Fibroblast of skin of scalp (primary cell): ENCODE results near the gene OPN1LW.
"Not testable (repeated sequence)": the region's sequence is repeated elsewhere in the genome, so short reads cannot be mapped to it uniquely, and the experiment has no call there.

ENCODE experiments used
- DNase-seq: peaks from one replicate; pipeline ENCODE4 v3.0.0-alpha.2; 2013

The OPN1LW gene

DNA sequence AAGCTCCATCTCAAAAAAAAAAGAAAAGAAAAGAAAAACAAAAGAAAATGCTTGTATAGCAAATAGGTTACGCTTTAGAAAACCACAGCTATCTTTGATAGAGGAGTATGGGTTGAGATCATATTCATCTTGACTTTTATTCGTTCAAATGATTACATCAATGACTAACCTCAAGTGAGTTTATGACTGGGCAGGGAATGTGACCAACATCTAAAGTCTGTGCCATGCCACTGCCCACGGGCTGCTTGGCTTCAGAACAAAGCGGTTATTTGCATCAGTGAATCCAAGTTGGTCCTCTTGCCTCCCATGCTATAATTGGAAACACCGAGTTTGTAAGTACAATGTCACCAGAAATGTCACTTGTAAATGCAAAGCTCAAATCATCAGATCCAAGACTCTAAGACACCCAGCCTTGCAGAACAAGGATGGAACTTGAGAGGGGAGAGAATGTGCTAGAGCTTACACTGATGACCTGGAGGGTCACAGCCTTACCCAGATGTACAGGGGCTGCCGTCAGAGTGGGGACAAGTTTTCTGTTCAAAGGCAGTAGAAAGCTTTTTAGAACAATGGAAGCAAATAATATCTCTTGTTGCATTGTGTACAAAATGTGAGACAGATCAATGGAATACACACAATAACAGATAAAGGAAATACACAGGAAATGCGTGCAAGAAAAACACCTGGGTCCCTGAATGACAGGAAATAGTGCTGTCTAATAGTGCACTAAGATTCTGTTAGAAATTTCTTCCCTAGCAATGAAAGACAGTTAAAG, 8.4 kb upstream of the OPN1LW start:
- DNase-seq, result no peak

- peak; percentile 54 for DNase-seq
Observed at GRCh38 chrX:154136627-154137161, 7.3 kb upstream of the OPN1LW start.

DNA sequence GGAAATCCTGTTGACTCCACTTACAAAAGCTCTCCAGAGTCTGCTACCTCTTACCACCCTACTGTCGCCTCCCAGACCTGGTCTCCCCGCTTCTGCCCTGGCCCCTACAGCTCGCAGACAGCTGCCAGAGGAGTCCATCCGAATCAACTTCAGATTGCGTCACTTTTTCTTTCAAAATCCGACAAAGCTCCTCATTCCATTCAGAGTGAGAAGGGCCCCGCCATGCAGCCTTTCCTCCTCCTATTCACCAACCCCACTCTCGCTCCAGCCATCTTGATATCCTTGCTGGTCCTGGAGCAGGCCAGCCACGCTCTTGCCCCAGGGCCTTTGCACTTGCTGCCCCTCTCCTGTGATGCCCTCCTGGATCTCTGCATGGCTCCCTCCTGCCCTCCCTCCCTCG, 5.2 kb upstream of the OPN1LW start:
- no peak for DNase-seq

DNA sequence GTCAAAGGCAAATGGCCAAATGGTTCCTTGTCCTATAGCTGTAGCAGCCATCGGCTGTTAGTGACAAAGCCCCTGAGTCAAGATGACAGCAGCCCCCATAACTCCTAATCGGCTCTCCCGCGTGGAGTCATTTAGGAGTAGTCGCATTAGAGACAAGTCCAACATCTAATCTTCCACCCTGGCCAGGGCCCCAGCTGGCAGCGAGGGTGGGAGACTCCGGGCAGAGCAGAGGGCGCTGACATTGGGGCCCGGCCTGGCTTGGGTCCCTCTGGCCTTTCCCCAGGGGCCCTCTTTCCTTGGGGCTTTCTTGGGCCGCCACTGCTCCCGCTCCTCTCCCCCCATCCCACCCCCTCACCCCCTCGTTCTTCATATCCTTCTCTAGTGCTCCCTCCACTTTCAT, 3.8 kb upstream of the OPN1LW start:
- DNase-seq, result no peak

- no peak for DNase-seq
Observed at GRCh38 chrX:154140742-154141141, 3.3 kb upstream of the OPN1LW start.

DNA sequence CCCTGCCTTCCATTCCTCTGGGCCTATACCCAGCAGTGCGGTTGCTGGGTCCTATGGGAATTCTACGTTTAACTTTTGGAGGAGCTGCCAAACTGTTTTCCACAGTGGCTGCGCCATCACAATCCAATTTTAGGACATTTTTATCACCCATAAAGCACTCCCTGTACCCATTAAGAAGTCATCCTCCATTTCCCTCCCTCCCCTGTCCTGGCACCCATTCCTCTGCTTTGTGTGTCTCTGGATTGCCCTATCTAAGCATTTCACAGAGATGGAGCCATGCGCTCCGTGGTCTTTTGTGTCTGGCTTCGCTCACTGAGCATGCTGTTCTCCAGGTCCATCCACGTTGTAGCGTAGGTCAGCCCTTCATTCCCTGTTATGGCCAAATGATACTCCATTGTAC, 1.7 kb upstream of the OPN1LW start:
- no peak for DNase-seq

- no peak for DNase-seq
Observed at GRCh38 chrX:154142950-154143745, 895 bp upstream of the OPN1LW start.

DNA sequence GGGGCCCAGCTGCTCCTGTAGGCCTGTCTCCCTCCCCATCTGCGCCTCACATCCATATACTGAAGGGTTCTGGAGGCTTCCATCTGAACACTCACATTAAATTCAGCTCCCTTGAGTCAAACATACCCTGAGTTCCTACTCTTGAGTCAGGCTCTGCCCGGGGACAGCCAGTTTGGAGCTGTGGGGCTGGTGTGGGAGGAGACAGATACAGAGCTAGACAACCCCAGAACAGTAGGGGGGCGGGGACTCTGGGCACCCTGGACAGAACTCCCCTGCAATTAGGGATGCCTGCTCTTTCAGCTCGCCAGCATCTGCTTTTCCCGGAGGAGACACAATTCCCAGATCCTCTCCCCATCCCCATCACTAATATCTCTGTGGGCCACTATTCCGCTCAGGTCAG, 7.0 kb downstream of the OPN1LW start:
- not testable (repeated sequence) for DNase-seq

DNA sequence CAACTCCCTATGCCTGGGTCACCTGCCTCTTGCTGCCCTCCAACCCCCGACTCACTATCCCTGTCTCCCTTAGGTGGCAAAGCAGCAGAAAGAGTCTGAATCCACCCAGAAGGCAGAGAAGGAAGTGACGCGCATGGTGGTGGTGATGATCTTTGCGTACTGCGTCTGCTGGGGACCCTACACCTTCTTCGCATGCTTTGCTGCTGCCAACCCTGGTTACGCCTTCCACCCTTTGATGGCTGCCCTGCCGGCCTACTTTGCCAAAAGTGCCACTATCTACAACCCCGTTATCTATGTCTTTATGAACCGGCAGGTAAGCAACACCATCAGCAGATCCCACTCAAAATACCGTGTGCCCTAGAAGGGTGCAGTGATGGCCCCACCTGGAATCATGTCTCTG, 12.2 kb downstream of the OPN1LW start:
- not testable (repeated sequence) for DNase-seq

- not testable (repeated sequence) for DNase-seq
Observed at GRCh38 chrX:154157207-154157606, 13.2 kb downstream of the OPN1LW start.

GRCh38 chrX:154159345-154159744, 15.3 kb downstream of the OPN1LW start:
- not testable (repeated sequence) for DNase-seq

DNA sequence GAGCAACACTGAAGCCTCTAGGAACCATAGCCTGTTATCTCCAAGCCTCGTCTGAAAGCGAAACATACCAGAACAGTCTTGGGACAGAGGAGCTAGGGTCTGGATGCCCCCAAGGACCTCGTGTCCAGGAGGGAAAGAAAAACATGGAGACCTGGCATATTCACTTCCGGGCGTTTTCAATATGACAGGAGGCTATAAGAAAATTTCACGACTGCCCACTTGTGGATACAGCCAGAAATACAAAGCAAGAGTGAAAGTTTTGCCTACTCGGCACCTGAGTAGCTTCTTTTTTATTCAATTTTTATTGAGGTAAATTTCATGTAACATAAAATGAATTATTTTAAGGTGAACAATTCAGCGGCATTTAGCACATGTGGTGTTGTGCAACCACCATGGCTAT, 20.9 kb downstream of the OPN1LW start:
- DNase-seq, result not testable (repeated sequence)

- not testable (repeated sequence) for DNase-seq
Observed at GRCh38 chrX:154168384-154168783, 24.3 kb downstream of the OPN1LW start.

DNA sequence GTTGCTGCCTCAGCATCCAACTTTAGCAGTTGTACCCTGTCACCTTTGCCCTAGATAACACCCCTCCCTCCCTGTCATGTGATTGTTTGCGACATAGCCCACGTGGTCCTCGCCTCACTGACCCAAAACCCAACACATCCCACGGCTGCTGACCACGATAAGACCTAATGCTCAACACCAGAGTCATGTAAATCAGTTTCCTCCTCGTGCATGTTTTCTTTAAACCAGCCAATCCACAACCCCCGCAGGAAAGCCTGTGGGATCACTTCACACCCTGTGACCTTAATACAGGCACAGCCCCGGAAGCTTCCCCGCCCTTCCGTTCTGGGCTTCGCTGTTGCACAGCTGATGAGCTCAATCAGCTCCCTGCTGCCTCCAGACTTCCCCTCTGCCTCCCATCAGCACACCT, 28.5 kb downstream of the OPN1LW start:
- not testable (repeated sequence) for DNase-seq

DNA sequence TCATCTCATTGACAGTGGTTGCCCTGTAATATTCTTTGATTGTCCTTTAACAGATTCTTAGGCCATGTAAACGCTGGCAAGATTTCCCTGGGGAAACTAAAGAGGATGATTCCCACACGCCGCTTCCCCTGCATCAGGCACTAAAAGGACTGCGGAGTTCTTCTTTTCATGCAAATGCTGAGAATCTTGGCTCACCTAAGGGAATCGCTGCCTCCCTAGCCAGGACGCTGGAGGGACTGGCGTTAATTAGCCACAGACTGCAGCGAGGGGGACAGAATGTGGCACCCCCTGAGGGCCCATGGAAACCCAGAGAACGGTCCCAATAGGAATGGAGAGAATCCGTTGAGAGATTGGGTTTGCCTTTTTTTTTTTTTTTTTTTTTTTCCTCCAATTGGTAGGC, 30.3 kb downstream of the OPN1LW start:
- not testable (repeated sequence) for DNase-seq

DNA sequence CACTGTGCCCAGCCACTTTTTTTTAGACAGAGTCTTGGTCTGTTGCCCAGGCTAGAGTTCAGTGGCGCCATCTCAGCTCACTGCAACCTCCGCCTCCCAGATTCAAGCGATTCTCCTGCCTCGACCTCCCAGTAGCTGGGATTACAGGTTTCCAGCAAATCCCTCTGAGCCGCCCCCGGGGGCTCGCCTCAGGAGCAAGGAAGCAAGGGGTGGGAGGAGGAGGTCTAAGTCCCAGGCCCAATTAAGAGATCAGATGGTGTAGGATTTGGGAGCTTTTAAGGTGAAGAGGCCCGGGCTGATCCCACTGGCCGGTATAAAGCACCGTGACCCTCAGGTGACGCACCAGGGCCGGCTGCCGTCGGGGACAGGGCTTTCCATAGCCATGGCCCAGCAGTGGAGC, 38.3 kb downstream of the OPN1LW start, which contains the start of gene OPN1MW:
TSS of gene OPN1MW (plus strand) at position 301 of the 400 bp plus-strand sequence. CDS start at position 383, 82 bp downstream.
- not testable (repeated sequence) for DNase-seq

- not testable (repeated sequence) for DNase-seq
Observed at GRCh38 chrX:154183794-154184193, 39.8 kb downstream of the OPN1LW start.

DNA sequence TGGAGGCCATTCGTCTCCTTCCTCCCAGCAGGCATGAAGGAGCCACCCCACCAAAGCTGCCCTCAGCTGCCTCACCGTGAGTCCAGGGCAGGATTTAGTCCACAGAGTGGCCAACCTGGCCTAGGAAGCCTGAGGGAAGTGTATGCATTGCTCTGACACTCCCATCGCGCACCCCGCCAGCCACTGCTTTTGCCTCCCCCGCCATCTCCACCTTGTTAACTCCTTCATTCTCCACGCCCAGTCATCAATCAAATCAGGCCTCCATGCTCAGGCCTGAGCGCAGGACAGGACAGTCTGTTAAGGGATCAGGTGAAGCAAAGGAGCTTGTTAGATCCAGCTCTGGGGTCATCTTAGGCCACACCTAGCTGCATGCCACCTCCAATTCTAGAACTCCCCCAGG, 48.8 kb downstream of the OPN1LW start:
- DNase-seq, result not testable (repeated sequence)

DNA sequence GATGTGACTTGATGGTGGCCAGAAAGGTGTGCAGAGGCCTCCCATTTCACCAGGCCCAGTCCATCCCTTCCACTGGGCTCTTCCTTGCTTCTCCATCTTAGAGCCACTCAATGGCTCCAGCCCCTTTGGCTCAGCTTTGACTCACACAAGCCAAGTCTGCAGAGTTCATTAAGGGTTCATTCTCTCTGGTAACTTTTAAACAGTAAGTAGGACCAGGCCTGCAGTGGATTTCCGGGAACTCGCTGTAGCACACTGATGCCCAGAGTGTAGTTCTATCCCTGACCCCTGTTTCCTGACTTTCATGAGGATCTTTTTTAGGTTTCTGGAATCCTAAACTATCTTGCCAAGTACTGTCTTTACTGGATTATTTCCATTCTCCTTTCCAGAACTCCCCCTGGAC, 50.3 kb downstream of the OPN1LW start:
- not testable (repeated sequence) for DNase-seq

DNA sequence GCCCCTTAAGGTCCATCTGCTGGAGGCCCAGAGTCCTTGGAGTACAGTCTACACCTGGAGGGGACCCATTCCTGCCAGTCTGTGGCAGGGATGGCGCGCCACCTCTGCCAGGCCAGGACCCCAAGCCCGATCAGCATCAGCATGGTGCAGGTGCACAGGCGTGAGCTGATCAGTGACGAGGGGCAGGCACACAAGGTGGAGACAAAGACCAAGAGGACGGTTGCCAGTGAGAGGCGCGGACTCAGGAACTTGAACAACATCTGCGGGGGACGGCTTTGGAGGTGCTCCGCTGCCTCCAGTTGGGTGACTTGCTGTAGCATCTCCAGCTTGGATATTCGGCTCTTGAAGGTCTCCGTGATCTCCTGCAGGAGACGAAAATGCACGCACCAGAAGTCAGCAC, 52.4 kb downstream of the OPN1LW start:
- DNase-seq, result not testable (repeated sequence)
